Muscle of arm (tissue), 12 donors: ENCODE results near the gene CYB5D1. TPM values are rescaled to one million over a fixed set of nuclear protein-coding genes. Genes with fewer than 3 reads are reported as not detected.
"Not testable (repeated sequence)": the region's sequence is repeated elsewhere in the genome, so short reads cannot be mapped to it uniquely, and the experiment has no call there.

ENCODE experiments used
- DNase-seq: peaks from one replicate; pipeline ENCODE4 v3.0.0-alpha.2; 2013
- polyA plus RNA-seq, 12 donors: library from polyadenylated mRNA; unstranded; fragments of 120-200 nt; gene quantifications; one replicate each; pipeline ENCODE4 v1.2.1, GENCODE V29; 2013; ENCODE audit not compliant: insufficient read length in 12 of 12

Gene CYB5D1
- polyA plus RNA-seq, 12 donors, result 6.7 to 14.1 (median 8.7) TPM; not detected in 1

DNA sequence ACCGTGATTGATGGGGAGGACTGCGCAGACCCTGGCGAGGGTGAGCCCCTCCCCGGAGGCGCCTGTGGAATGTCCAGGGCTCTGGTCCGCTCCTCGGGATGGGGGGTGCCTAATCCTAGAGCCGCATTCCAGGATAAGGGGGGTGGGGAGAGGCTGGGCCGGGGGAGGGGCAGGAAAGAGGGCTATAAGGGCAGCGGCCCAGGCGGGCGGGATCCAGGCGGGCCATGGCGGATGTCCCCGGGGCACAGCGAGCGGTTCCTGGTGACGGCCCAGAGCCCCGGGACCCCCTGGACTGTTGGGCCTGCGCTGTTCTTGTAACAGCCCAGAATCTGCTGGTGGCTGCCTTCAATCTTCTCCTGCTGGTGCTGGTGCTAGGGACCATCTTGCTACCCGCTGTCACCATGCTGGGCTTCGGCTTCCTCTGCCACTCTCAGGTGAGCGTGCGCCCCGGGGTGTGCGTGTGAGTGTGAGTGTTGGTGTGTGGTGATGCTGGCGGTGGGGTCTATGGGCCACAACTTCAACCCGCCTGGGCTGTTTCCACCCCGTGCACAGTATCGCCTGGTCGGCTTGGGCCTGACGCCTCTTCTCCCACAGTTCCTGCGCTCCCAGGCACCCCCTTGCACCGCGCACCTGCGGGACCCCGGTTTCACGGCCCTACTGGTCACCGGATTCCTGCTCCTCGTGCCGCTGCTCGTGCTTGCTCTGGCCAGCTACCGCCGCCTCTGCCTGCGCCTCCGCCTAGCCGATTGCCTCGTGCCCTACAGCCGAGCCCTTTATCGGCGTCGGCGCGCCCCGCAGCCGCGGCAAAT, 2.7 kb upstream of the CYB5D1 start, which contains the start of gene TMEM88:
Gene TMEM88 (plus strand): TSS at position 216 of the 809 bp plus-strand sequence. CDS start 9 bp downstream, at position 225.
- no peak for DNase-seq

GRCh38 chr17:7855660-7856010, 2.2 kb upstream of the CYB5D1 start:
- DNase-seq, result no peak

GRCh38 chr17:7856011-7856810, 1.6 kb upstream of the CYB5D1 start:
- peak; percentile 53 for DNase-seq

DNA sequence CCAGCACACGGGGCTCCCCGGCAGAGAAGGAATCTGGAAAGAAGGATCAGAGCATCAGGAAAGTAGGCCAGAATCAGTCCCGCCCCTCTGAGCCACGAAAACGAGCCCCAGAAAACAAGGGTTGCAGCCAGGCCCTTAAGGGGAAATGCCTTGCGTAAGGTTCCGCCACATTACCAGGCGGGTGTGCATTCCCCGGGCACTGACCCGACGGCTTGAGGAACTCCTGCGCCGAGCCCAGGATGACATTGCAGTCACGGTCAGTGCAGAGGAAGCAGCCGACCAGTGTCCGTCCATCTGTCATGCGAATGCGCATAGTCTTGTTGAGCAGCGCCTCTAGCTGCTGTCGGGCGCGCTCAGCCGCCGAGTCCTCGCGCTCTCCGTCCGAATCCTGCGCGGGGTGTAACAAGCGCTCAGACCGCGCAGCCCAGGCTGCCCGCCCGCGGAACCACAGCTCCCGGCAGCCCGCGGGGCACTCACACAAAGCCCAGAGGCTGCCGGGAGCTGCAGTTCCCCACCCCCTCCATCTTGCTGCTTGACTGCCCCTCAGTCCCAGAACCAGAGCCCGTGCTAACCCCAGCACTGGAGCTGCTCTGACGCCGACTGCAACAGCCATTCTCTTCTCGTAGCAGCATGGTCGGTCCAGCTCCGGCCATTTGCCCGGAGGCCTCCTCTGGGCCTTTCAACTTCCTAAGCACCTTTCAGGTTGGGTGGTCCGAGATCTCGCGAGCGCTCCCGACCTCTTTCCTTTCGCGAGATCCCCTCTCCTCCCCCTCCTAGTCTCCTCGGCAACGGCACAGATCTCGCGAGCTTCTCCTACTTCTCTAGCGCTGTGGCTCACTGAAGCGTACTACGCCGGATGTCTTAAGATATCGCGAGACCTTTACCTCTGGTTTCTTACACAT, 741 bp upstream of the CYB5D1 start, which contains the start of gene NAA38:
Gene NAA38 (minus strand): TSS at position 749 of the 902 bp plus-strand sequence. CDS start 96 bp downstream, at position 653.
- peak; percentile 99 for DNase-seq

- no peak for DNase-seq
Measured at GRCh38 chr17:7858522-7858810, 663 bp downstream of the CYB5D1 start.

DNA sequence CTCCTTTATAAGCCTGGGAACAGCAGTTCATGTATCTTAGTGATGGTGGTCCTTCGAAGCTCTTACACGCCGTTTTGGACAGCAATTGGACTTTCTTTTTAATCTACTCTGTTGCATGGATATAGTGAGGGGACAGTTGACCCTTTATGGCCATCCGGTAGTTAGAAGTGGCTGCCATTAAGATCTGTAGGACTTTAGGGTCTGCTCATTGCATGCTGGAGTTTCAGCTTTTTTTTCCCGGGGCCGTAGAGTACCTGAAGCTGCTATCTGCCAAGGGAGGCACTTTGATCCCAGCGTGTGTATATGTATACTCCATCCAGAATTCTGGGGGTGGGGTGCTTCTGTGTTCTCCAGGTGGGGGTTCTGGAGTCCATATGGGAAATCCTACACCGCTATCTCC, 1.2 kb downstream of the CYB5D1 start:
- DNase-seq, result no peak

GRCh38 chr17:7862692-7863437, 5.1 kb downstream of the CYB5D1 start:
- DNase-seq, result peak; percentile 65

- DNase-seq, result not testable (repeated sequence)
Measured at GRCh38 chr17:7864384-7864783, 6.6 kb downstream of the CYB5D1 start.

- no peak for DNase-seq
Measured at GRCh38 chr17:7864995-7865650, 7.3 kb downstream of the CYB5D1 start.

DNA sequence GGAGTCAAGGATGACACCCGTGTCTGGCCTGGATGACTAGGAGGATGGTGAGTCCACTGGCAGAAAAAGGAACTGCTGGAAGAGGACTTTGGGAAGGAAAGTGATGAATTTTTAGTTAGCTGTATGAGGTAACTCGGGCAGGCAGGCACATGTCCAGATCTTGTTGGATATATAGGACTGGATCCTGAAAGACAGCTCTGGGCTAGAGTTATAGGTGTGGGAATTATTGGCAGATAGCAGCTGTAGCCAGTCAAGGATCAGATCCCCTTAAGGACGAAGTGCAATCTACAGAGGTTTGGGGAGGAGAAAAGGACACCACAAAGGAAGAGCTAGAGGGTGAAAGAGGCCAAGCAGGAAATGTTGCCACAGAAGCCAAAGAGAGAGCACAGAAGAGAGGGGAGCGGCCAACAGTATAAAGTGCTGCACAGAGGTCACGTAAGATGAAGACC, 10.1 kb downstream of the CYB5D1 start:
- DNase-seq, result no peak

DNA sequence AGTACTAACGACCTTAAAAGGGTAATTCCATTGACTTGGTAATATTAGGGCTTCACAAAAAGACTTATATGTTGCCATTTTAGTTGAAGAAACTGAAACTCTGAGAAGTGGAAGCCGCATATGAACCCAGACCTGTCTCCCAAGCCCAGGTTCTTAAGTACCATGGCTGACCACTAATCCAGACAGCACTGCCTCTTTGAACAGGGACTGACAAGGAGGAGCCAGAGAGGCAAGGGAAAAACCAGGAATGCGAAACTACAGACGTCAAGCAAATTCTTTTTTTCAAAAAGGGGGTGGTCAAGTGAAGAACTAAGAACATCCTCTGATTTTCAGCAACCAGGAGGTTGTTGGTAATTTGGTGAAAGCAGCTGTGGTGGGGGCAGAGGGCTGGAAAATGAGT, 15.2 kb downstream of the CYB5D1 start:
- DNase-seq, result no peak

DNA sequence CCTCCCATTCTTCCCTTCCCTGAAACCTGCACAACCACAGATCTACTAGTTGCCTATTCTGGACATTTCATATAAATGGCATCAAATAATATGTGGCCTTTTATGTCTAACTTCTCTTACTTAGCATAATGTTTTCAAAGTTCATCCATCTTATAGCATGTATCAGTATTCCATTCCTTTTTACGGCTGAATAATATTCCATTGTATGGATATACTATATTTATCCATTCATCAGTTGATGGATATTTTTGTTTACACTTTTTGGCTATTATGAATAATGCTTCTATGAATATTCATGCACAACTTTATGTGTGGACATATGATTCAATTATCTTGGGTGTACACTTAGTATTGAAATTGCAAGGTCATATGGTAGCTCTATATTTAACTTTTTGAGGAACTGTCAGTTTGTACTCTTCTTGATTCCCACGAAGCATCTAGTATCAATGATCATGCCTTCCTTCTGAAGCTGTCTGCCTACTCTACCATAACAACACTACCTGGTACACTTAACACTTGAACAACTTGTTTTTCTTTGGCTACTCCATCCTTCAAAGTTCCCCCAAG, 18.1 kb downstream of the CYB5D1 start:
- DNase-seq, result no peak

DNA sequence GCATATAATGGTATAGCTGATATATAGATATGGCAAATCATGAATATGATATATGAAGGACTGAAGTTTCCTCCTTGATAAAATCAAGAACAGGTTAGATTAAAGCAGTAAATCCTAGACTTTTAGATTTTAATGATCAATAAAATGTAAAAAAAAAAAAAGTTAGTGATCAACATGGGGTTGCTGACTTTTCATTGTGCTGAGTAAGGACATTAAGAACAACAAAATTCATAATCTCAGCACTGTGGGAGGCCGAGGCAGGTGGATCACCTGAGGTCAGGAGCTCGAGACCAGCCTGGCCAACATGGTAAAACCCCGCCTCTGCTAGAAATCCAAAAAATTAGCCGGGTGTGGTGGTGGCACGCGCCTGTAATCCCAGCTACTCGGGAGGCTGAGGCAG, 20.4 kb downstream of the CYB5D1 start:
- DNase-seq, result no peak

DNA sequence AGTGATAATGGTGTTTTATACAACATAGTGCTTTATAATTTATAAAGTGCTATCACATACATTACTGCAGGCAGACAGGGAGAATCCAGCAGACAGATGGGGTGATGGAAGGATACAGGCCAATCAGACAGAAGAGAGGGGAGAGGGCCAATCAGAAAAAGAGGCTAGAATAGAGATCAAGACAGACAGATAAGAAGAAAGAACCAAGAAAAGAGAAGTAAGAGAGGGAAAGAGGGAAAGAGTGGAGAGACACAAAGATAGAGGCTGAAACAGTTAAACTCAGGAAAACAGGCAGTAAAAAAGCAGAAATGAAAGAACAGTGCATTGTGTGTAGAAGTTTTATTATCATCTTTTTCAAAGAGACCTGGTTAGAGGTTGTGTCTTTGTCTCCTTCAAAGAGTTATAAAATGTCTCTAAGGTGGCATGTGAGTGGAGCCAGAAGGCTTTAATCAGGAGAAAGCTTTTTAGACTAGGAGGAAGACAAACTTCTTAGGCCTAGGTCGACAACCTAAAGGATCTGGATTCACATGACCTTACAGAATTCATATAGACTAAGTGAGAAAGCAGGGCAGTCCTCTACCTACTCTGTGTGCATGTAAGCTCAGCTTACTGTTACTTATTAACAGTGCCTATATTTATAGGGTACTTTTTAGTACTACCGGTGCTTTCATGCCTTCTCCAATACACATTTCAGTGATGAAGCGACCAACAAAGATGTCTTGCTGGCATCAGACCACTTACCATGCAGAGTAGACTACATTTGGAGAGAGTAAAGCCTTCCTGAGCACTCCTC, 22.5 kb downstream of the CYB5D1 start:
- DNase-seq, result no peak

- DNase-seq, result no peak
Measured at GRCh38 chr17:7881276-7882054, 23.7 kb downstream of the CYB5D1 start.

- DNase-seq, result no peak
Measured at GRCh38 chr17:7882068-7882467, 24.3 kb downstream of the CYB5D1 start.

GRCh38 chr17:7882629-7883028, 24.8 kb downstream of the CYB5D1 start:
- no peak for DNase-seq

- peak; percentile 48 for DNase-seq
Measured at GRCh38 chr17:7883781-7884386, 26.1 kb downstream of the CYB5D1 start.
